GM23338 (cell line): ENCODE measurements around the gene GATAD2A. TPM values are rescaled to one million over a fixed set of nuclear protein-coding genes. Genes with fewer than 3 reads are reported as not detected.

Source experiments
- ATAC-seq: fragments of 200-7000 bp; cut with Tn5 transposase; 3 replicates; pipeline ENCODE4 v1.9.1; 2020
- DNase-seq: peaks from one replicate; pipeline ENCODE4 v3.0.0-alpha.2; 2015; ENCODE audit warnings: low spot score
- H2AFZ ChIP-seq: fragments of 200-600 bp; sonication (generic); 2 replicates; pipeline ENCODE4 v1.8.0; 2016; ENCODE audit warnings: antibody characterized with exemption, mild to moderate bottlenecking, moderate library complexity
- H3F3A ChIP-seq: fragments of 200-600 bp; sonication (generic); replicated peaks from 2 replicates; pipeline ENCODE4 v1.8.0; 2017; ENCODE audit warnings: antibody characterized with exemption, mixed run types, low read depth
- H3K27ac ChIP-seq: fragments of 200-600 bp; sonication (generic); 2 replicates; pipeline ENCODE4 v1.6.1; 2016; ENCODE audit warnings: low read depth
- H3K27me3 ChIP-seq: fragments of 200-600 bp; sonication (generic); 2 replicates; pipeline ENCODE4 v1.8.0; 2016; ENCODE audit warnings: mild to moderate bottlenecking, mixed run types, moderate library complexity; ENCODE audit not compliant: insufficient read depth
- H3K36me3 ChIP-seq: fragments of 200-600 bp; sonication (generic); 2 replicates; pipeline ENCODE4 v1.8.0; 2016; ENCODE audit warnings: mild to moderate bottlenecking; ENCODE audit not compliant: insufficient read depth
- H3K4me1 ChIP-seq: fragments of 200-600 bp; sonication (generic); 2 replicates; pipeline ENCODE4 v1.8.0; 2016; ENCODE audit warnings: mild to moderate bottlenecking, moderate library complexity; ENCODE audit not compliant: insufficient read depth
- H3K4me2 ChIP-seq: fragments of 200-600 bp; sonication (generic); 2 replicates; pipeline ENCODE4 v1.7.1; 2017; ENCODE audit warnings: mixed run types
- H3K4me3 ChIP-seq: fragments of 200-600 bp; sonication (generic); 2 replicates; pipeline ENCODE4 v1.6.1; 2016; ENCODE audit warnings: mixed run types
- H3K79me2 ChIP-seq: fragments of 200-600 bp; sonication (generic); replicated peaks from 2 replicates; pipeline ENCODE4 v1.8.0; 2017; ENCODE audit warnings: mild to moderate bottlenecking; ENCODE audit not compliant: insufficient read depth
- H3K9me2 ChIP-seq: fragments of 200-600 bp; sonication (generic); 2 replicates; pipeline ENCODE4 v1.8.0; 2017; ENCODE audit not compliant: insufficient read depth
- H4K20me1 ChIP-seq: fragments of 200-600 bp; sonication (generic); replicated peaks from 2 replicates; pipeline ENCODE4 v1.8.0; 2017; ENCODE audit warnings: mild to moderate bottlenecking; ENCODE audit not compliant: insufficient read depth
- H3K27ac Mint-ChIP-seq: 2 replicates; pipeline ENCODE4 v1.8.0; 2020; ENCODE audit warnings: inconsistent platforms, mild to moderate bottlenecking, moderate library complexity, mixed read lengths
- H3K27me3 Mint-ChIP-seq: 3 replicates; pipeline ENCODE4 v1.8.0; 2022; ENCODE audit warnings: low read depth, mild to moderate bottlenecking, moderate library complexity, mixed read lengths, inconsistent platforms; ENCODE audit not compliant: insufficient read depth, poor library complexity
- H3K36me3 Mint-ChIP-seq: 3 replicates; pipeline ENCODE4 v1.8.0; 2021; ENCODE audit warnings: low read depth, mild to moderate bottlenecking, inconsistent platforms, moderate library complexity, mixed read lengths
- H3K4me1 Mint-ChIP-seq: 3 replicates; pipeline ENCODE4 v1.8.0; 2020; ENCODE audit warnings: mild to moderate bottlenecking, inconsistent platforms, mixed read lengths
- H3K4me3 Mint-ChIP-seq: 3 replicates; pipeline ENCODE4 v1.8.0; 2021; ENCODE audit warnings: moderate library complexity, mild to moderate bottlenecking, inconsistent platforms, mixed read lengths
- H3K9me3 Mint-ChIP-seq: 3 replicates; pipeline ENCODE4 v1.8.0; 2020; ENCODE audit warnings: moderate library complexity, mild to moderate bottlenecking, inconsistent platforms, mixed read lengths
- CREB1 ChIP-seq: fragments of 250-450 bp; sonication (Bioruptor Pico); IDR thresholded peaks from 2 replicates; pipeline ENCODE4 v1.5.0; 2020; ENCODE audit warnings: low read depth, mild to moderate bottlenecking, moderate library complexity
- EZH2phosphoT487 ChIP-seq: fragments of 200-600 bp; sonication (generic); IDR thresholded peaks from one replicate; pipeline ENCODE4 v1.8.1; 2018; ENCODE audit warnings: antibody characterized with exemption; ENCODE audit not compliant: unreplicated experiment
- JUNB ChIP-seq: IDR thresholded peaks from one replicate; pipeline ENCODE4 v1.6.1; 2016; ENCODE audit warnings: antibody characterized with exemption; ENCODE audit not compliant: unreplicated experiment
- NANOG ChIP-seq: IDR thresholded peaks from 2 replicates; pipeline ENCODE4 v1.6.1; 2016; ENCODE audit warnings: antibody characterized with exemption, borderline replicate concordance
- STAT1 ChIP-seq: IDR thresholded peaks from one replicate; pipeline ENCODE4 v1.6.1; 2016; ENCODE audit warnings: antibody characterized with exemption; ENCODE audit not compliant: unreplicated experiment
- ZNF114 ChIP-seq: fragments of 250-450 bp; sonication (Bioruptor Pico); IDR thresholded peaks from 2 replicates; pipeline ENCODE4 v1.5.0; 2020; ENCODE audit warnings: mild to moderate bottlenecking, moderate library complexity
- ZNF331 ChIP-seq: fragments of 250-450 bp; sonication (Bioruptor Pico); IDR thresholded peaks from 2 replicates; pipeline ENCODE4 v1.5.0; 2020; ENCODE audit warnings: low read depth, mild to moderate bottlenecking, moderate library complexity
- polyA plus RNA-seq: library from polyadenylated mRNA; unstranded; fragments of >200 nt; fragmentation: Nextera tagmentation; extraction: Ambion mirVana; gene quantifications from 2 replicates; pipeline ENCODE4 v1.2.1, GENCODE V29; 2016
- total RNA-seq: library from RNA; depleted of rRNA; stranded (reverse); fragments of >200 nt; shearing (Covaris generic); gene quantifications from 2 replicates; pipeline ENCODE4 v1.2.3, GENCODE V29; 2014
- TF ChIP-seq, protein P1 (sequence below): IDR thresholded peaks from one replicate; pipeline ENCODE4 v1.6.1; 2018; ENCODE audit warnings: antibody characterized with exemption; ENCODE audit not compliant: unreplicated experiment
- TF ChIP-seq, protein P2 (sequence below): IDR thresholded peaks from 2 replicates; pipeline ENCODE4 v1.6.1; 2016; ENCODE audit warnings: antibody characterized with exemption

GATAD2A gene
- total and polyA plus RNA-seq, 2 experiments from 2014 or later, result 40.0 to 151 TPM

DNA sequence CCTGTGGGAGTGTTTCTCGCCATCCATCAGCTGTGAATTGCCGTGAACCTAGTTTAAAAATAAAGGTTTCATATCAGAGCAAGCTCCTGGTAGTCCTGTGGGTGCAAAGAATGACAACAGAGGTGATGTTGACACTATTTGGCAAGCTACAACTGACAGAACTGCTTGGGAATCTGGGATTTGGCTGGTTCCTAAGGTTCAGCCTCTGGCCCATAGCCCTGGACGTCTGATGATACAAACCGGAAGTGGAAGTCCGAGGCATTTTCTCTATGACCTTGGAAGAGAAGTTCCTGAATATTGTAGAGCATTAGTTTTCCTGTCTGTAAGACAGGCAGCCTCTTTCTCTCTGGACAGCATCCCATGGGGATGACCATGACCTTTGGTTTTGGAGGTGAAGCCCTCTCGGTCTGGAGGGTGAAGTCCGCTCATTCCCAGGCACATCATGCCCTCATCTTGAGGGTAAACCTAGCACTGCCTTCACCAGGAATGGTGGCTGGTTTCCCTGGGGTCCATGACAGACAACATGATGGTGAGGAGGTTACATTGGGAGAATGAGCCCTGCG lies 29.1 kb downstream of the GATAD2A start (continued):
- TF ChIP-seq, protein P1, sequence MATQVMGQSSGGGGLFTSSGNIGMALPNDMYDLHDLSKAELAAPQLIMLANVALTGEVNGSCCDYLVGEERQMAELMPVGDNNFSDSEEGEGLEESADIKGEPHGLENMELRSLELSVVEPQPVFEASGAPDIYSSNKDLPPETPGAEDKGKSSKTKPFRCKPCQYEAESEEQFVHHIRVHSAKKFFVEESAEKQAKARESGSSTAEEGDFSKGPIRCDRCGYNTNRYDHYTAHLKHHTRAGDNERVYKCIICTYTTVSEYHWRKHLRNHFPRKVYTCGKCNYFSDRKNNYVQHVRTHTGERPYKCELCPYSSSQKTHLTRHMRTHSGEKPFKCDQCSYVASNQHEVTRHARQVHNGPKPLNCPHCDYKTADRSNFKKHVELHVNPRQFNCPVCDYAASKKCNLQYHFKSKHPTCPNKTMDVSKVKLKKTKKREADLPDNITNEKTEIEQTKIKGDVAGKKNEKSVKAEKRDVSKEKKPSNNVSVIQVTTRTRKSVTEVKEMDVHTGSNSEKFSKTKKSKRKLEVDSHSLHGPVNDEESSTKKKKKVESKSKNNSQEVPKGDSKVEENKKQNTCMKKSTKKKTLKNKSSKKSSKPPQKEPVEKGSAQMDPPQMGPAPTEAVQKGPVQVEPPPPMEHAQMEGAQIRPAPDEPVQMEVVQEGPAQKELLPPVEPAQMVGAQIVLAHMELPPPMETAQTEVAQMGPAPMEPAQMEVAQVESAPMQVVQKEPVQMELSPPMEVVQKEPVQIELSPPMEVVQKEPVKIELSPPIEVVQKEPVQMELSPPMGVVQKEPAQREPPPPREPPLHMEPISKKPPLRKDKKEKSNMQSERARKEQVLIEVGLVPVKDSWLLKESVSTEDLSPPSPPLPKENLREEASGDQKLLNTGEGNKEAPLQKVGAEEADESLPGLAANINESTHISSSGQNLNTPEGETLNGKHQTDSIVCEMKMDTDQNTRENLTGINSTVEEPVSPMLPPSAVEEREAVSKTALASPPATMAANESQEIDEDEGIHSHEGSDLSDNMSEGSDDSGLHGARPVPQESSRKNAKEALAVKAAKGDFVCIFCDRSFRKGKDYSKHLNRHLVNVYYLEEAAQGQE, result no peak

DNA sequence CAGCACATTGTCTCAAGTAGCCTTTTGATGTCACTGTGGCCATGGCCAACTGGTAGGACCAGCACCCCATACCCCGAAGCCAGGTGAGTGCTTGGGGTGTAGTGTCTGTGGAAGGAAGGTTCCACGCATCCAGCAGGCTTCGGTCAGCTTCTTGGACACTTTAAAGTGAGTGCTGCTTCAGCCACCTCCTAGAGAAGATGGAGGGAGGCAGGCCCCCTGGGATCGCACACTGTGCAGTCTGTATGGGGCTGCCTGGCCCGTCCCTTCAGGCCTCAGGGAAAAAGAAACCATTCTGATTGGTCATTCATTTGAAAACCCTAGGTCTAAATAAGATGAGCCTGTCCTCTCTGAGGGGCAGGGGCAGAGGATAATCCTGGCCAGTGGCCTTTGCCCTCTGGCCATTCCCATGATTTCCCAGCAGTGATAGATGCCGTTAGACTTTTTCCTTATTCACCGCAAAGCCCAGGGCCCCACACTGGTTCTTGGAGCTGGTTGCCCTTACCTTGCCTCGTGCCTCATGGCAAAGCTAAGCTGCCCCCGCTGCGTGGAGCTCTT lies 30.7 kb downstream of the GATAD2A start:
- no peaks in the 10 kb centered on the region for H3K36me3 ChIP-seq
- DNase-seq (no peak), ATAC-seq (no peak; the same call in 2 of the 3 replicates)
- Mint-ChIP-seq H3K27ac (0 out of 2 replicates have a peak overlapping the region, but pooled peaks have one; percentile 11), H3K36me3 (peaks cover 5% of the 10 kb centered on the region; the same call in 2 of the 3 replicates), H3K27me3 (peaks cover 11% of the 10 kb centered on the region), H3K4me1 (peaks cover 23% of the 10 kb centered on the region), H3K4me3 (no peak overlapping the region), H3K9me3 (no peaks in the 10 kb centered on the region; the same call in 2 of the 3 replicates)
- peaks cover 100% of the 10 kb centered on the region for H3K79me2 ChIP-seq
- peaks cover 89% of the 10 kb centered on the region for H4K20me1 ChIP-seq
- H2AFZ ChIP-seq, result no peak overlapping the region
- H3K4me1 ChIP-seq, result peaks cover 10% of the 10 kb centered on the region; the same call in 1 of the 2 replicates
- no peak overlapping the region for H3K4me2 ChIP-seq
- H3K9me2 ChIP-seq, result no peaks in the 10 kb centered on the region
- H3K27me3 ChIP-seq, result no peaks in the 10 kb centered on the region
- H3K4me3 ChIP-seq, result no peak overlapping the region
- peaks cover 6% of the 10 kb centered on the region; the same call in 1 of the 2 replicates for H3F3A ChIP-seq
- peak overlapping the region; percentile 26; the same call in 1 of the 2 replicates for H3K27ac ChIP-seq
- TF ChIP-seq ZNF114 (CRISPR knock-in tag) (no peak), STAT1 (no peak), NANOG (no peak), EZH2phosphoT487 (no peak), ZNF331 (CRISPR knock-in tag) (no peak), CREB1 (no peak), JUNB (no peak)
- TF ChIP-seq, protein P2, sequence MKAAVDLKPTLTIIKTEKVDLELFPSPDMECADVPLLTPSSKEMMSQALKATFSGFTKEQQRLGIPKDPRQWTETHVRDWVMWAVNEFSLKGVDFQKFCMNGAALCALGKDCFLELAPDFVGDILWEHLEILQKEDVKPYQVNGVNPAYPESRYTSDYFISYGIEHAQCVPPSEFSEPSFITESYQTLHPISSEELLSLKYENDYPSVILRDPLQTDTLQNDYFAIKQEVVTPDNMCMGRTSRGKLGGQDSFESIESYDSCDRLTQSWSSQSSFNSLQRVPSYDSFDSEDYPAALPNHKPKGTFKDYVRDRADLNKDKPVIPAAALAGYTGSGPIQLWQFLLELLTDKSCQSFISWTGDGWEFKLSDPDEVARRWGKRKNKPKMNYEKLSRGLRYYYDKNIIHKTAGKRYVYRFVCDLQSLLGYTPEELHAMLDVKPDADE, result no peak
- TF ChIP-seq, protein P1, result no peak
